GM18526 (cell line): ENCODE measurements around the gene FAAH.

Experiments
- POLR2A ChIP-seq: IDR thresholded peaks from 3 replicates; pipeline ENCODE4 v1.6.1; 2011; ENCODE audit not compliant: insufficient read length; ENCODE audit errors: extremely low read depth

Gene FAAH

DNA sequence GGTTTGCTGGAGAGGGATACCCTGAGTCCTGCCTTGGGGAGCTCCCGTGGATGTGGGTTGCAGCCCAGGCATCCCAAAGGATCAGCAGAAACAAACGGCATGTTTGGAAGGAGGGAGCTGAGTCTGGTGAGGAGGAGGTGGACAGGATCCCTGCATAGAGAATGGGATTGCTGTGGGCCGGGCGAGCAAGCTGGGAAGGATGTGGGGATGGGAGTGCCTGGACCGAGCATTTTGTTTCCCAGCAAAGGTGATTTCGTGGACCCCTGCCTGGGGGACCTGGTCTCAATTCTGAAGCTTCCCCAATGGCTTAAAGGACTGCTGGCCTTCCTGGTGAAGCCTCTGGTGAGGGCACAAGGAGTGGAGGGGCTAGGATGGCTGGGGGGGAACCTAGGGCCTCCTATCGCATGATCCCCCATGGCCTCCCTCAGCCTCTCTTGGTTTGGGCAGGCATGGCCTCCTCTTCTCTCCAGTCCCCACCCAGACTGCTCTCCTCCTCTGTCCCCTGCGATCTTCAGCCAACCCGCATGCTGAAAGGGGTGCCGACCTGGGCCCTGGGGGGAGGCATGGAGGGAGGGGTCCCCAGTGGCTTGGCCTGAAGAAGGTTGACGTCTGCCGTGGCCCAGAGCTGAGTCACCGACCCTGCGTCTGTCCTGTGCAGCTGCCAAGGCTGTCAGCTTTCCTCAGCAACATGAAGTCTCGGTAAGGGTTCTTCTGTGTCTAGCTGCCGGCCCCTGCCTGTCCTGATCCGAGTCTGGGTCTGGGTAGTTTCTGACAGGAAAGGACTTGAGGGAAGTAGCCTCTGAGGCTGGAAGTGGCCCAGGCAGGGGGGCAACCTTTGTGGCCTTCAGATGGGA is 16.3 kb downstream of the FAAH start:
- no peak for TF ChIP-seq POLR2A

- TF ChIP-seq POLR2A, result no peak
Observed at GRCh38 chr1:46411010-46411405, 16.9 kb downstream of the FAAH start.

DNA sequence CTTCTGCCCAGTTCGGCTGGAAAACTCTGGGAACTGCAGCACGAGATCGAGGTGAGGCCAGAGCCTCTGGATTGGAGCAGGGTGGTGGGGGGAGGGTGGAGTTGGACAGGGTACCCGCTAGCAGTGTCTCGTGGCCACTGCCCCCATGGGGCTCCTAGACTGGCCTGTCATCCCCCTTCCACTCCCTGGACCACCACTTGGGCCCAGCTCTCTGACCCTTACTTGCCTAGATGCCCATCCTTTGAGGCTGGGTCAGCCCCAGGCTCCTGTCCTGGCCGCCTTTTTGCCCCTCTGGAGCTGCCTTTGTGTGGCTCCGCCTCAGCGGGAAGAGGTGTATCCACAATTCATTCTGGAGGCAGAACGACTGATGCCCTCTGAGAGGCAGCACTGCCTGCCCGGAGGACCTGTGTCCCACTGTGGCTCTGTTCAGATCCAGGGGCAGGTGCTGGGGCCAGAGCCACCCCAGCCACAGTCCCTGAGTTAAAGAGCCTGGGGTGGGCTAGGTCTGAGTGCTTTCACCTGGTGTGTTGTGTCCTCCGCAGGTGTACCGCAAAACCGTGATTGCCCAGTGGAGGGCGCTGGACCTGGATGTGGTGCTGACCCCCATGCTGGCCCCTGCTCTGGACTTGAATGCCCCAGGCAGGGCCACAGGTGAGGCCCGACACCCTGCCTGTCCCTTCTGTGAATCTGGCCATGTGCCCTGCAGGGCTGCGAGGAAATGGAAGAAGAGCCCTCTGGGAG is 17.7 kb downstream of the FAAH start:
- no peak for TF ChIP-seq POLR2A

DNA sequence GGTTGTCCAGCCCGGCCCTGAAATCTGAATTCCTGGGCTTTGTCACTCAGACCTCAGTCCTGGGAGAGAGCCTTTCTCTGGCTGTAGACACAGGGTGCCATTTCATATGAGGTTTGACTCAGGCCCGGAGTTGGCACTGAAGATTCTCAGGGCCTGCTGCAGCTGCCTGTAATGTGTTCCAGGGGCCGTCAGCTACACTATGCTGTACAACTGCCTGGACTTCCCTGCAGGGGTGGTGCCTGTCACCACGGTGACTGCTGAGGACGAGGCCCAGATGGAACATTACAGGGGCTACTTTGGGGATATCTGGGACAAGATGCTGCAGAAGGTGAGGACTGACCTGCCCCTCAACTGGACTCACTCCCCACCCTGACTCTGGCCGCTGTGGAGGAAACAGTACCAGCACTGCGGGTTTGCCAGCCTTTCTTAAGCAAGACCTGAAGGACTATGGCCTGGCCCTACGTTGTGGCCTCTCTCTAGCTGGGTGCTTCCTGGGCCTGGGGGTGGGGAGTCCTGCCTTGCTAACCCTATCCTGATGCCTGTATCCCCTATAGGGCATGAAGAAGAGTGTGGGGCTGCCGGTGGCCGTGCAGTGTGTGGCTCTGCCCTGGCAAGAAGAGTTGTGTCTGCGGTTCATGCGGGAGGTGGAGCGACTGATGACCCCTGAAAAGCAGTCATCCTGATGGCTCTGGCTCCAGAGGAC is 18.9 kb downstream of the FAAH start:
- TF ChIP-seq POLR2A, result no peak

GRCh38 chr1:46413596-46413985 is 19.5 kb downstream of the FAAH start:
- no peak for TF ChIP-seq POLR2A

DNA sequence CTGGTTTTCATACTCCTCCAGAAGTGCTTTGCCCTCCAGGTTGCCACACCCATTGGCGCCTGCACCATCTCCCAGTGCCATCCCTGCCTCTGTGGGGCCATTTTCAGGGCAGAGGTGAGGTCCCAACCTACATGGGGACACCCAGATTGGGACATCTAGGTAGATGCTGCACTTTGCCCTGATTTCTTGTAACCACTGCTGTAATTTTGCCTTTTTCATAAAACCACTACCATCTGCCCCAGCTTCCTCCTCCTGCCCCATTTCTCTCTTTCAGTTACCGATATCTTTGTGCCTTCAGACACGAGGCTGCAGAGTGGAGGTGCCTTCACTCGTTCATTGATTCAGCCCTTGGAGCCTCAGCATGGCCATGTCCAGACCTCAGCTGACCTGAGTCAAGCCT is 21.4 kb downstream of the FAAH start:
- TF ChIP-seq POLR2A, result no peak

DNA sequence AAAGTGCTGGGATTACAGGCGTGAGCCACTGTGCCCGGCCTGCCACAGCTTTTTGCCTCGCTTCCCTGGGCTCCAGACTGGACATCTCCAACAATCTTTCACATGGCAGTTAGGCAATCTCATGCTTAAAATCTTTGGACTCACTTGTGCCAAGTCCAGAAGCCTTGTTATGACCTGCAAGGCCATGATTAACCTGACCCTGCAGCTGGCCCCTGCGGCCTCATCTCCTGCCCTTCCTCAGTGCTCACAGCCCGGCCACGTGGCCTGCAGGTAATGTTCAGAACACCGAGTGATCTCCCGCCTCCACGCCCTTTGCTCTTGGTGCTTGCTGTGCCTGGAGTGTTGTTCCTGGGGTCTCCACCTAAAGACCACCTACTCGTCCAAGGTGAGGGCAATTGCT is 24.9 kb downstream of the FAAH start:
- TF ChIP-seq POLR2A, result no peak

DNA sequence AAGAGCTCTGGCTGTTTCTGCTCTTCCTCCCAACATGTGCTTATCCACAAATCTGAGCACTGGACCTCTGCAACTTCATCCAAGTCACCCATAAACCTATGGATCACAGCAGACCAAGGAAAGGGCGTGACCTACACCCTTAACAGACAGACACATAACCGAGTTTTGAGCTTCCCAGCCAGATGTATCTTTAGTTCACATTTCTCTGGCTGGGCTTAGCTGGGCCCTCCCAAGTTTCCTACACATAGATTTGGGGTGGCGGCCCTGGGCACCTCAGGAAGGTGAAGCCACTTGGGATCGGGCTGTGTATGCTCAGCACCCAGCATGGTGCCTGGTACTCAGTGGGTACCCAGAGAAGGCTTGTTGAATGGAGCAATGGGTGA is 26.4 kb downstream of the FAAH start:
- TF ChIP-seq POLR2A, result no peak

DNA sequence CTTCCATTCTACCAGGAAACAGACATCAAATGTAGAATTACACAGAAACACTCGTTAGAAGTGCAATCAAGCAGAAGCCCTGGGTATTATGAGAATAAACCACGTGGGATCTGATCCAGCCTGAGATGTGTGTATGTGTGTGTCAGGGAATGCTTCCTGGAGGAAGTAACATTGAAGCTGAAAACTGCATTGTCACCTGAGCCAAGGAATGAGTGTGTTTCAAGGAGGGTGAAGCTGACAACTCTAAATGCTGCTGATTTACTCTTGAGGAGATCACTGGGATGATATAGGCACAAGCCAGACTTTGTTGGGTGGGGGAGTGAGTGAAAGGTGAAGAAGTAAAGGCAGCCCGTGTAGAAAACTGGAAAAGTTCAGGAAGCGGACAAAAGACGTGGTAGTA is 27.6 kb downstream of the FAAH start:
- no peak for TF ChIP-seq POLR2A

DNA sequence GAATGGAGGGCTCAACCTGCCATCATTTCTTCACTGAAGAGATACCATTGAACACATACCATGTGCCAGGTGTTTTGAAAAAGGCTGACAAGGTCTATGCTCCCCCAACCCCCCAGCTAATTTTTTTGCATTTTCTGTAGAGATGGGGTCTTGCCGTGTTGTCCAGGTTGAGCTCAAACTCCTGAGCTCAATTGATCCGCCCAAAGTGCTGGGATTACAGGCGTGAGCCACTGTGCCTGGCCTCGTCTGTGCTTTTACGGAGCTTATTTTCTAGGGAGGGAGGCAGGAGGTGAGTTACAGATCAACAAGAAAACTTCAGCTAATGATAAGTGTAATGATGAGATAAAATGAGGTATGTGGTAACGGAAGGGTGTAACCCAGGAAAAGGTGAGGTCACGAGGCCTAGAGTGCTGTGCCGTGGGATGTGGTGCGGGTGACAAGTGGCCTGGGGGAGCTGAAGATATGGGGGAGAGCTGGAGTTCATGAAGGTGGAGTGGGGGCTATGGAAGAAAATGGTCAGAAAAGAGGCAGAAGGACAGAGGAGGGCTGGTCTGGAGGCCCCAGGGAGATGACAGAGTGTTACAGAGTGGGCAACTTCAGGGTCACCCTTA is 28.2 kb downstream of the FAAH start:
- no peak for TF ChIP-seq POLR2A

DNA sequence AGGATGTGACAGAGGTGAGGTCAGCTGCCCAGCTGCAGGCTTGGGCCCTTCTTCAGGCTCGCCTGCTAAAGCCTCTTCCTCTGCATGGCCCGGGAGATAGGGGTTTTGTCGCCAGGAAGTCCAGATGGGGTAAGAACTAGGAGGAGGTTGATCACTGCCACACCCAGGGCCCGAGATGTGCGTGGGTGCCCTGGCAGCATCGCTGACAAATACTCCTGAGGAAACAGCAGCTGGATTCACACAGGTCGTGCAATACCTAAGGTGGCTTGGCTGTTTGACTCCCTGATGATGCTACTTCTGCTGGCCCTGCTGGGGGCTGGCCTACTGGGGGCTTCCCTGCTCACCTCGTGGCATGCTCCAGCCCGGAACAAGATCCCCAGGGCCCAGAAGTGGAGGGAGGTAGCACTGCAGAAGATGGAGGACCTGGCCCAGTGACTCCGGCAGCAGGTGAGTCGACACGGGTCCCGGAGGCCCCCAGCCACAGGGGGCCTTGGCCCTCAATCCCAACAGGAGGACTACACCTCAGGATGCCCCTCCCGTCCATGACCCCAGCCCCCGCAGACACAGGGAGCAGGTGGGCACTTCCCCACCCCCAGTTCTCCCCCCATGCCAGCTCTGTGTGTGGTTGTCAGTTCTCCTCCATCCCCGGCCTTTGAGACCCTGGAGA is 29.6 kb downstream of the FAAH start:
- TF ChIP-seq POLR2A, result no peak

DNA sequence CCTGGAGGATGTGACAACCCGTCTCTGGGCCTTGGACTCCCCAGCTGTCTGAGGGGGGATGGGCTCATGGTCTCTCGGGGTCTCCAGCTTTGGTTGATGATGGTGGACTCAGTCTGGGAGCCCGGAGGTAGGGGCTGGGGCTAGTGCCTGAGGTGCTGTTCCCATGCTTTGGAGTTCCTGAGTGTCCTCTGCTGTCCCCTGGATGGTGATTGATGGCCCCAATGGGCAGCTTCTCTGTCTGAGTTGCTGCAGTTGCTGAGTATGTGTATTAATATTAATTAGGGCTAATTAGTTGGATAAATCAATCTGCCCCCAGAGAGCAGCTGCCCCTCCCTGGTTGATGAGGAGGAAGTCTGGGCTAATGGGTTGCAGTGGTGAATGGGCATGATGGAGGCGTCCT is 30.6 kb downstream of the FAAH start:
- TF ChIP-seq POLR2A, result no peak

- TF ChIP-seq POLR2A, result no peak
Observed at GRCh38 chr1:46425726-46426125, 31.6 kb downstream of the FAAH start.

GRCh38 chr1:46427541-46427940 is 33.4 kb downstream of the FAAH start:
- TF ChIP-seq POLR2A, result no peak

GRCh38 chr1:46429436-46429835 is 35.3 kb downstream of the FAAH start:
- TF ChIP-seq POLR2A, result no peak
